Gastrocnemius medialis (tissue), 4 donors: ENCODE measurements around the gene SIAH2. TPM values are rescaled to one million over a fixed set of nuclear protein-coding genes. Genes with fewer than 3 reads are reported as not detected.

Source experiments
- ATAC-seq, 2 donors: fragments of 150-250 bp; one replicate each; pipeline ENCODE4 v1.9.1; 2016
- DNase-seq, 2 donors: peaks; one replicate each; pipeline ENCODE4 v3.0.0-alpha.2; 2019
- H3K27ac ChIP-seq, 4 donors: fragments of 200-600 bp; sonication (generic); 1 replicate in 1 of 4; 2 replicates in 3 of 4; pipeline ENCODE4 v1.5.1; 2016 to 2018; ENCODE audit warnings: mild to moderate bottlenecking in 2 of 4, moderate library complexity in 1 of 4
- H3K27me3 ChIP-seq, 3 donors: fragments of 200-600 bp; sonication (generic) in 2 of 3; 1 replicate in 1 of 3; 2 replicates in 2 of 3; pipeline versions ENCODE4 v1.5.1 to v1.6.0; 2016 to 2019; ENCODE audit warnings: mild to moderate bottlenecking in 1 of 3, moderate library complexity in 1 of 3
- H3K36me3 ChIP-seq, 2 donors: fragments of 200-600 bp; sonication (generic) in 1 of 2; one replicate each; pipeline ENCODE4 v1.5.1; 2017 to 2018
- H3K4me1 ChIP-seq, 2 donors: fragments of 200-600 bp; sonication (generic) in 1 of 2; one replicate each; pipeline ENCODE4 v1.5.1; 2016 to 2017; ENCODE audit warnings: mild to moderate bottlenecking in 2 of 2
- H3K4me3 ChIP-seq, 4 donors: fragments of 200-600 bp; sonication (generic) in 3 of 4; 1 replicate in 1 of 4; 2 replicates in 3 of 4; pipeline ENCODE4 v1.5.1; 2016 to 2019; ENCODE audit warnings: mild to moderate bottlenecking in 2 of 4
- H3K9me3 ChIP-seq, 3 donors: fragments of 200-600 bp; sonication (generic) in 2 of 3; 1 replicate in 1 of 3; 2 replicates in 2 of 3; pipeline ENCODE4 v1.5.1; 2016 to 2019
- POLR2A ChIP-seq, 2 donors: fragments of 450-650 bp; IDR thresholded peaks; one replicate each; pipeline ENCODE4 v1.6.1; 2017; ENCODE audit warnings: antibody characterized with exemption in 2 of 2, mild to moderate bottlenecking in 2 of 2, moderate library complexity in 2 of 2
- in situ Hi-C, 4 donors: fragments of 200-750 bp; cut with MboI; loops; one replicate each; pipeline versions ENCODE4 v1.15.0 to v1.8.0; 2017; ENCODE audit warnings: low sequenced_read_pairs in 4 of 4
- intact Hi-C: fragments of 100-400 bp; cut with DNase I; formaldehyde crosslinking; loops from one replicate; pipeline ENCODE4 v1.15.1; 2023; ENCODE audit warnings: low total_unique reads
- total RNA-seq, 4 donors: library from RNA; depleted of rRNA; stranded (reverse); fragments of >200 nt; gene quantifications; one replicate each; pipeline versions ENCODE4 v1.1.0 to v1.2.3, GENCODE V29; 2016
- TF ChIP-seq, protein P1 (sequence below), 5 experiments: fragments of 450-650 bp in 3 of 5; fragments of 200-600 bp in 2 of 5; sonication (generic) in 2 of 5; IDR thresholded peaks in 4 of 5; conservative IDR thresholded peaks in 1 of 5; 1 replicate in 4 of 5; 2 replicates in 1 of 5; pipeline ENCODE4 v1.5.1; 2016 to 2019; ENCODE audit warnings: antibody characterized with exemption in 5 of 5, mild to moderate bottlenecking in 3 of 5, moderate library complexity in 3 of 5

SIAH2 gene
- total RNA-seq, 4 donors from 2014 or later, result 10.9 to 25.6 (median 20.0) TPM

DNA sequence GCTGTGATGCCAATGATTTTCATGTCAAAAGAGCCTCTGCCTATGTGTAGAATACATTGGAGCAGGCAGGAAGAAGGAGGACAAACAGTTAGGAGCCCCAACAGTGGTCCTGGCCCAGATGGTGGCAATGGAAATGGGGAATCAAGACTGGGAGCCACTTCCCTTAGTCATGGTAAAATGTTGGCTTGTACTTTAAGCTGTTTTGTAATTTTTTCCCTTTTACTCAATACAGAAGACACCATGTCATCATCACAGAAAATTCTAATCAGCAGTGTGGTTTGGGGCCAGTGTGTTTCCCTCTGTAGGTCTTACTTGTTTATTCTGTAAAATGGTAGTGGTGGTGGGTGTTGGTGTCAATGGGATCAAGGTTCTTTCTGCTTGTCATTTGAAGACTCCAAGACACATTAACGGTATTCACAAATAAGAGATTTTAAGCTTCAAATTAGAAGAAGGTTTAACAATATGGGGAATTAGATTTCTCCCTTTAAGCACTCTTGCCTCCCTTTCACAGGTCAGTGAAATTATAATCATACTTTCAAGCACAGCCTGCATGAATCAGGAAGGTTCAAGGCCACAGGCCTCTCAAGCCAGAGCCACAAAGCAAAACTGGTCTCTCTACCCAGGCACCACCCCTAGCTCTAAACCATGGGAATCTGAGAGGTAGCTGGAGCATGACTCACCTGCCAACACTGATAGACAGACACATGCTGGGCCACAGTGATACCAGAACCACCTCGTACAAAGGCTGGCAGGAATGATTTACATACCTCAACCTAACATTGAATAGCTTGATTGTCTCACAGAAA is 24.9 kb downstream of the SIAH2 start:
- no peak for DNase-seq
- Histone ChIP-seq H3K36me3 (peaks cover 0 to 13% of the 10 kb centered on the region in 2 donors), H3K27me3 (no peaks in the 10 kb centered on the region), H3K4me1 (peaks cover 0 to 6% of the 10 kb centered on the region in 2 donors), H3K9me3 (no peaks in the 10 kb centered on the region), H3K4me3 (no peak overlapping the region), H3K27ac (no peak overlapping the region)
- in situ Hi-C loops, result no loop called here
- TF ChIP-seq, protein P1, sequence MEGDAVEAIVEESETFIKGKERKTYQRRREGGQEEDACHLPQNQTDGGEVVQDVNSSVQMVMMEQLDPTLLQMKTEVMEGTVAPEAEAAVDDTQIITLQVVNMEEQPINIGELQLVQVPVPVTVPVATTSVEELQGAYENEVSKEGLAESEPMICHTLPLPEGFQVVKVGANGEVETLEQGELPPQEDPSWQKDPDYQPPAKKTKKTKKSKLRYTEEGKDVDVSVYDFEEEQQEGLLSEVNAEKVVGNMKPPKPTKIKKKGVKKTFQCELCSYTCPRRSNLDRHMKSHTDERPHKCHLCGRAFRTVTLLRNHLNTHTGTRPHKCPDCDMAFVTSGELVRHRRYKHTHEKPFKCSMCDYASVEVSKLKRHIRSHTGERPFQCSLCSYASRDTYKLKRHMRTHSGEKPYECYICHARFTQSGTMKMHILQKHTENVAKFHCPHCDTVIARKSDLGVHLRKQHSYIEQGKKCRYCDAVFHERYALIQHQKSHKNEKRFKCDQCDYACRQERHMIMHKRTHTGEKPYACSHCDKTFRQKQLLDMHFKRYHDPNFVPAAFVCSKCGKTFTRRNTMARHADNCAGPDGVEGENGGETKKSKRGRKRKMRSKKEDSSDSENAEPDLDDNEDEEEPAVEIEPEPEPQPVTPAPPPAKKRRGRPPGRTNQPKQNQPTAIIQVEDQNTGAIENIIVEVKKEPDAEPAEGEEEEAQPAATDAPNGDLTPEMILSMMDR (IDR thresholded peaks at IDR 0.05 in 4 of 5, conservative IDR thresholded peaks at IDR 0.05 in 1 of 5), result no peak
- TF ChIP-seq POLR2A (IDR thresholded peaks at IDR 0.05), result no peak
- ATAC-seq, result peak; percentile 44 to 46
- intact Hi-C loops, result no loop called here

GRCh38 chr3:150736903-150737832 is 25.8 kb downstream of the SIAH2 start:
- Histone ChIP-seq H3K27me3 (no peaks in the 10 kb centered on the region), H3K4me3 (no peak overlapping the region), H3K4me1 (peaks cover 0 to 6% of the 10 kb centered on the region in 2 donors), H3K27ac (no peak overlapping the region), H3K36me3 (peaks cover 0 to 9% of the 10 kb centered on the region in 2 donors), H3K9me3 (no peaks in the 10 kb centered on the region)
- DNase-seq (no peak), ATAC-seq (peak in 1 of 2 donors; percentile 30)
- no peak for TF ChIP-seq POLR2A (IDR thresholded peaks at IDR 0.05)
- TF ChIP-seq, protein P1 (IDR thresholded peaks at IDR 0.05 in 4 of 5, conservative IDR thresholded peaks at IDR 0.05 in 1 of 5), result no peak
- in situ Hi-C loops, result no loop called here
- intact Hi-C loops, result no loop called here

- no peak for DNase-seq
- H3K4me1 ChIP-seq, result peaks cover 0 to 6% of the 10 kb centered on the region in 2 donors
These were observed 26.7 kb downstream of the SIAH2 start for GRCh38 chr3:150736316-150736719.

DNA sequence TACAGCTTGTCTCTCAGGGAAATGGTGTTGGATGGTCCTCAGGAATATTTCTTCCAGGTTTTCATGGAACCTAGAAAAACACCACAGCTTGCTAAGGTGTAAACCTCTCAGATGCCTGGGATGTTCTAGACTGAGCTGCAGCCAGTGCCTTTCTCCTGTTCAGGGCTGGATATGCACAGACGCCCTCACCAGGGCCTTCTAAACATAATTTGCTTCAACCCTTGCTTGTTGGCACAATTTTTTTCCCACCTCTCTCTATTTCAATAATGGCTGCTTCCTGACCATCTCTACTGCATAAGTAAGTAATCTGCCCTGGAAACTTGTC is 28.2 kb downstream of the SIAH2 start:
- no peaks in the 10 kb centered on the region for H3K36me3 ChIP-seq
- DNase-seq, result no peak
- H3K27me3 ChIP-seq, result no peaks in the 10 kb centered on the region
- in situ Hi-C loops, result no loop called here
- H3K4me1 ChIP-seq, result peaks cover 0 to 6% of the 10 kb centered on the region in 2 donors
- H3K4me3 ChIP-seq, result no peak overlapping the region
- H3K27ac ChIP-seq, result no peak overlapping the region
- intact Hi-C loops, result no loop called here
- no peak for TF ChIP-seq POLR2A (IDR thresholded peaks at IDR 0.05)
- TF ChIP-seq, protein P1 (IDR thresholded peaks at IDR 0.05 in 4 of 5, conservative IDR thresholded peaks at IDR 0.05 in 1 of 5), result no peak
- no peak for ATAC-seq
- no peaks in the 10 kb centered on the region for H3K9me3 ChIP-seq

More at GRCh38 chr3:150736316-150736719, 26.7 kb downstream of the SIAH2 start:
- Histone ChIP-seq H3K27me3 (no peaks in the 10 kb centered on the region), H3K4me3 (no peak overlapping the region), H3K36me3 (peaks cover 0 to under 1% of the 10 kb centered on the region in 2 donors), H3K27ac (no peak overlapping the region), H3K9me3 (no peaks in the 10 kb centered on the region)
- intact Hi-C loops, result no loop called here
- no peak for ATAC-seq
- in situ Hi-C loops, result no loop called here
- no peak for TF ChIP-seq POLR2A (IDR thresholded peaks at IDR 0.05)
